K562 (cell line): ENCODE measurements around the gene MGRN1. TPM values are rescaled to one million over a fixed set of nuclear protein-coding genes. Genes with fewer than 3 reads are reported as not detected.

ENCODE experiments used
- C11orf30 ChIP-seq: fragments of 450-650 bp; IDR thresholded peaks from 2 replicates; pipeline ENCODE4 v1.6.1; 2016; ENCODE audit warnings: low read depth, mild to moderate bottlenecking
- CBX5 ChIP-seq: IDR thresholded peaks from 2 replicates; pipeline ENCODE4 v1.6.1; 2014; ENCODE audit warnings: low read depth, borderline replicate concordance
- NR3C1 ChIP-seq: sonication (generic); formaldehyde crosslinking; IDR thresholded peaks from 2 replicates; pipeline ENCODE4 v1.8.1; 2022; ENCODE audit warnings: missing genetic modification reagents
- POLR2A ChIP-seq: fragments of 450-650 bp; conservative IDR thresholded peaks from 2 replicates; pipeline ENCODE4 v1.6.1; 2016
- RBFOX2 ChIP-seq: fragments of 200-400 bp; formaldehyde crosslinking; IDR thresholded peaks from 2 replicates; pipeline ENCODE4 v1.6.1; 2017; ENCODE audit warnings: low read depth, mild to moderate bottlenecking, low read length, moderate library complexity
- U2AF1 ChIP-seq: fragments of 200-400 bp; formaldehyde crosslinking; optimal IDR thresholded peaks from 2 replicates; pipeline ENCODE3; 2017; ENCODE audit warnings: mild to moderate bottlenecking, low read depth, low read length, moderate library complexity
- ZNF592 ChIP-seq: fragments of 450-650 bp; IDR thresholded peaks from 2 replicates; pipeline ENCODE4 v1.6.1; 2017; ENCODE audit warnings: antibody characterized with exemption, mild to moderate bottlenecking
- polyA plus RNA-seq, 8 experiments: library from polyadenylated mRNA; depleted of rRNA in 4 of 8; stranded (reverse) in 5 of 8; unstranded in 3 of 8; fragments of >200 nt; fragmentation: Nextera tagmentation in 2 of 8; fragmentation: Illumina TruSeq in 1 of 8; extraction: Ambion mirVana in 2 of 8; extraction: Trizol in 1 of 8; gene quantifications; 2 replicates each; pipeline versions ENCODE4 v1.2.1 to v1.2.3, GENCODE V29; 2011 to 2014; ENCODE audit warnings: inconsistent platforms in 1 of 8, missing spikeins in 1 of 8
- total RNA-seq, 7 experiments: library from RNA; depleted of rRNA in 6 of 7; stranded (reverse); fragments of >200 nt in 6 of 7; fragmentation: Illumina TruSeq in 2 of 7; extraction: Trizol in 2 of 7; gene quantifications; 2 replicates each; pipeline versions ENCODE4 v1.2.1 to v1.2.3, GENCODE V29; 2011 to 2021; ENCODE audit warnings: low replicate concordance in 1 of 7
- TF ChIP-seq, protein P1 (sequence below): fragments of 150-350 bp; conservative IDR thresholded peaks from 2 replicates; pipeline ENCODE4 v1.6.1; 2014; ENCODE audit warnings: low read length
- TF ChIP-seq, protein P2 (sequence below), 2 experiments: fragments of 450-650 bp in 1 of 2; sonication (generic) in 1 of 2; formaldehyde crosslinking; conservative IDR thresholded peaks; 2 replicates each; pipeline versions ENCODE4 v1.4.0 to v1.8.1; 2020 to 2022; ENCODE audit warnings: mild to moderate bottlenecking in 1 of 2, missing genetic modification reagents in 1 of 2

Gene MGRN1
- total and polyA plus RNA-seq, 9 of the 15 experiments (the other 6 are each of a cell fraction or from before 2014, with no cell fraction given), result 0.15 to 37.9 (median 6.0) TPM

GRCh38 chr16:4699046-4699556 lies 74.5 kb downstream of the MGRN1 start (continued):
- TF ChIP-seq ZNF592, result no peak
- TF ChIP-seq C11orf30, result no peak
- no peak for TF ChIP-seq CBX5
- TF ChIP-seq, protein P1, sequence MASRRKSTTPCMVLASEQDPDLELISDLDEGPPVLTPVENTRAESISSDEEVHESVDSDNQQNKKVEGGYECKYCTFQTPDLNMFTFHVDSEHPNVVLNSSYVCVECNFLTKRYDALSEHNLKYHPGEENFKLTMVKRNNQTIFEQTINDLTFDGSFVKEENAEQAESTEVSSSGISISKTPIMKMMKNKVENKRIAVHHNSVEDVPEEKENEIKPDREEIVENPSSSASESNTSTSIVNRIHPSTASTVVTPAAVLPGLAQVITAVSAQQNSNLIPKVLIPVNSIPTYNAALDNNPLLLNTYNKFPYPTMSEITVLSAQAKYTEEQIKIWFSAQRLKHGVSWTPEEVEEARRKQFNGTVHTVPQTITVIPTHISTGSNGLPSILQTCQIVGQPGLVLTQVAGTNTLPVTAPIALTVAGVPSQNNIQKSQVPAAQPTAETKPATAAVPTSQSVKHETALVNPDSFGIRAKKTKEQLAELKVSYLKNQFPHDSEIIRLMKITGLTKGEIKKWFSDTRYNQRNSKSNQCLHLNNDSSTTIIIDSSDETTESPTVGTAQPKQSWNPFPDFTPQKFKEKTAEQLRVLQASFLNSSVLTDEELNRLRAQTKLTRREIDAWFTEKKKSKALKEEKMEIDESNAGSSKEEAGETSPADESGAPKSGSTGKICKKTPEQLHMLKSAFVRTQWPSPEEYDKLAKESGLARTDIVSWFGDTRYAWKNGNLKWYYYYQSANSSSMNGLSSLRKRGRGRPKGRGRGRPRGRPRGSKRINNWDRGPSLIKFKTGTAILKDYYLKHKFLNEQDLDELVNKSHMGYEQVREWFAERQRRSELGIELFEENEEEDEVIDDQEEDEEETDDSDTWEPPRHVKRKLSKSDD, result no peak
- no peak for TF ChIP-seq NR3C1 (CRISPR knock-in tag)
- TF ChIP-seq U2AF1, result no peak
- TF ChIP-seq, protein P2, sequence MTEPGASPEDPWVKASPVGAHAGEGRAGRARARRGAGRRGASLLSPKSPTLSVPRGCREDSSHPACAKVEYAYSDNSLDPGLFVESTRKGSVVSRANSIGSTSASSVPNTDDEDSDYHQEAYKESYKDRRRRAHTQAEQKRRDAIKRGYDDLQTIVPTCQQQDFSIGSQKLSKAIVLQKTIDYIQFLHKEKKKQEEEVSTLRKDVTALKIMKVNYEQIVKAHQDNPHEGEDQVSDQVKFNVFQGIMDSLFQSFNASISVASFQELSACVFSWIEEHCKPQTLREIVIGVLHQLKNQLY (CRISPR knock-in tag; conservative IDR thresholded peaks at IDR 0.05), result no peak
- 0 out of 2 replicates have a peak, but pooled peaks have one; percentile 9 for TF ChIP-seq RBFOX2
- 0 out of 2 replicates have a peak, but pooled peaks have one; percentile 16 for TF ChIP-seq POLR2A
